ENCODE results near the gene PPFIA2. TPM values are rescaled to one million over a fixed set of nuclear protein-coding genes. Genes with fewer than 3 reads are reported as not detected.

Gene PPFIA2
- total RNA-seq, 2 donors from 2014 or later, result not detected

- peaks cover 7% of the 10 kb centered on the region for H3K36me3 Mint-ChIP-seq
- no peak overlapping the region for H3K27ac Mint-ChIP-seq
- DNase-seq (ENCODE audit: low spot score) (no peak), ATAC-seq (no peak)
- peaks cover 12% of the 10 kb centered on the region for H3K9me3 Mint-ChIP-seq
- no peak overlapping the region for H3K4me3 Mint-ChIP-seq
- no peaks in the 10 kb centered on the region for H3K27me3 Mint-ChIP-seq
- H3K4me1 Mint-ChIP-seq (ENCODE audit: low read depth in 2 of 2), result no peaks in the 10 kb centered on the region
Observed at GRCh38 chr12:81416571-81416970, 342.6 kb downstream of the PPFIA2 start.

GRCh38 chr12:81414441-81414840, 344.7 kb downstream of the PPFIA2 start:
- DNase-seq (ENCODE audit: low spot score) (no peak), ATAC-seq (no peak)
- no peak overlapping the region for H3K27ac Mint-ChIP-seq
- no peaks in the 10 kb centered on the region for H3K27me3 Mint-ChIP-seq
- no peak overlapping the region for H3K4me3 Mint-ChIP-seq
- H3K4me1 Mint-ChIP-seq (ENCODE audit: low read depth in 2 of 2), result no peaks in the 10 kb centered on the region
- H3K36me3 Mint-ChIP-seq, result no peaks in the 10 kb centered on the region
- H3K9me3 Mint-ChIP-seq, result peaks cover 11% of the 10 kb centered on the region

GRCh38 chr12:81412940-81413339, 346.2 kb downstream of the PPFIA2 start:
- Mint-ChIP-seq H3K9me3 (peaks cover 11% of the 10 kb centered on the region), H3K4me3 (no peak overlapping the region), H3K27me3 (no peaks in the 10 kb centered on the region), H3K36me3 (no peaks in the 10 kb centered on the region), H3K27ac (no peak overlapping the region), H3K4me1 (ENCODE audit: low read depth in 2 of 2) (no peaks in the 10 kb centered on the region)
- DNase-seq (ENCODE audit: low spot score), result no peak
- ATAC-seq, result no peak

GRCh38 chr12:81403348-81403747, 355.8 kb downstream of the PPFIA2 start:
- Mint-ChIP-seq H3K27me3 (no peaks in the 10 kb centered on the region), H3K27ac (no peak overlapping the region), H3K4me1 (ENCODE audit: low read depth in 2 of 2) (no peaks in the 10 kb centered on the region), H3K9me3 (peaks cover 11% of the 10 kb centered on the region), H3K4me3 (no peak overlapping the region), H3K36me3 (peaks cover 5% of the 10 kb centered on the region)
- no peak for ATAC-seq
- DNase-seq (ENCODE audit: low spot score), result no peak

GRCh38 chr12:81401241-81401640, 357.9 kb downstream of the PPFIA2 start:
- Mint-ChIP-seq H3K36me3 (no peaks in the 10 kb centered on the region), H3K4me1 (ENCODE audit: low read depth in 2 of 2) (no peaks in the 10 kb centered on the region), H3K27ac (no peak overlapping the region), H3K9me3 (peaks cover 8% of the 10 kb centered on the region), H3K27me3 (no peaks in the 10 kb centered on the region), H3K4me3 (no peak overlapping the region)
- ATAC-seq (no peak), DNase-seq (ENCODE audit: low spot score) (no peak)

GRCh38 chr12:81400024-81400423, 359.1 kb downstream of the PPFIA2 start:
- no peak overlapping the region for H3K4me3 Mint-ChIP-seq
- H3K27ac Mint-ChIP-seq, result no peak overlapping the region
- H3K4me1 Mint-ChIP-seq (ENCODE audit: low read depth in 2 of 2), result no peaks in the 10 kb centered on the region
- peaks cover 10% of the 10 kb centered on the region for H3K9me3 Mint-ChIP-seq
- no peaks in the 10 kb centered on the region for H3K36me3 Mint-ChIP-seq
- H3K27me3 Mint-ChIP-seq, result no peaks in the 10 kb centered on the region
- DNase-seq (ENCODE audit: low spot score) (no peak), ATAC-seq (no peak)

- DNase-seq (ENCODE audit: low spot score) (no peak), ATAC-seq (no peak)
- Mint-ChIP-seq H3K27ac (no peak overlapping the region), H3K4me1 (ENCODE audit: low read depth in 2 of 2) (no peaks in the 10 kb centered on the region), H3K4me3 (no peak overlapping the region), H3K27me3 (no peaks in the 10 kb centered on the region), H3K9me3 (peaks cover 11% of the 10 kb centered on the region), H3K36me3 (no peaks in the 10 kb centered on the region)
Observed at GRCh38 chr12:81395431-81395830, 363.7 kb downstream of the PPFIA2 start.

- Mint-ChIP-seq H3K27me3 (no peaks in the 10 kb centered on the region), H3K4me3 (no peak overlapping the region), H3K36me3 (no peaks in the 10 kb centered on the region), H3K9me3 (peaks cover 13% of the 10 kb centered on the region), H3K27ac (no peak overlapping the region), H3K4me1 (ENCODE audit: low read depth in 2 of 2) (no peaks in the 10 kb centered on the region)
- no peak for DNase-seq (ENCODE audit: low spot score)
- ATAC-seq, result no peak
Observed at GRCh38 chr12:81389550-81390099, 369.5 kb downstream of the PPFIA2 start.

GRCh38 chr12:81386101-81386500, 373.0 kb downstream of the PPFIA2 start:
- ATAC-seq (no peak), DNase-seq (ENCODE audit: low spot score) (no peak)
- Mint-ChIP-seq H3K4me1 (ENCODE audit: low read depth in 2 of 2) (no peaks in the 10 kb centered on the region), H3K9me3 (peaks cover 8% of the 10 kb centered on the region), H3K36me3 (no peaks in the 10 kb centered on the region), H3K27me3 (no peaks in the 10 kb centered on the region), H3K27ac (no peak overlapping the region), H3K4me3 (no peak overlapping the region)

GRCh38 chr12:81381951-81382350, 377.2 kb downstream of the PPFIA2 start:
- Mint-ChIP-seq H3K27me3 (no peaks in the 10 kb centered on the region), H3K27ac (no peak overlapping the region), H3K4me3 (no peak overlapping the region), H3K9me3 (peaks cover 10% of the 10 kb centered on the region), H3K4me1 (ENCODE audit: low read depth in 2 of 2) (no peaks in the 10 kb centered on the region), H3K36me3 (no peaks in the 10 kb centered on the region)
- DNase-seq (ENCODE audit: low spot score) (no peak), ATAC-seq (no peak)

- no peaks in the 10 kb centered on the region for H3K36me3 Mint-ChIP-seq
- no peak for ATAC-seq
- H3K27ac Mint-ChIP-seq, result no peak overlapping the region
- no peaks in the 10 kb centered on the region for H3K4me1 Mint-ChIP-seq (ENCODE audit: low read depth in 2 of 2)
- H3K9me3 Mint-ChIP-seq, result peaks cover 5% of the 10 kb centered on the region
- H3K27me3 Mint-ChIP-seq, result no peaks in the 10 kb centered on the region
- no peak overlapping the region for H3K4me3 Mint-ChIP-seq
- DNase-seq (ENCODE audit: low spot score), result no peak
Observed at GRCh38 chr12:81378601-81379285, 380.4 kb downstream of the PPFIA2 start.

GRCh38 chr12:81377771-81378170, 381.4 kb downstream of the PPFIA2 start:
- Mint-ChIP-seq H3K27me3 (no peaks in the 10 kb centered on the region), H3K9me3 (peaks cover 5% of the 10 kb centered on the region), H3K4me3 (no peak overlapping the region), H3K4me1 (ENCODE audit: low read depth in 2 of 2) (no peaks in the 10 kb centered on the region), H3K27ac (no peak overlapping the region), H3K36me3 (no peaks in the 10 kb centered on the region)
- ATAC-seq (no peak), DNase-seq (ENCODE audit: low spot score) (no peak)

GRCh38 chr12:81375969-81376368, 383.2 kb downstream of the PPFIA2 start:
- Mint-ChIP-seq H3K27me3 (no peaks in the 10 kb centered on the region), H3K4me3 (no peak overlapping the region), H3K9me3 (peaks cover 5% of the 10 kb centered on the region), H3K36me3 (no peaks in the 10 kb centered on the region), H3K27ac (no peak overlapping the region), H3K4me1 (ENCODE audit: low read depth in 2 of 2) (no peaks in the 10 kb centered on the region)
- DNase-seq (ENCODE audit: low spot score) (no peak), ATAC-seq (no peak)

- H3K36me3 Mint-ChIP-seq, result no peaks in the 10 kb centered on the region
Observed at GRCh38 chr12:81370456-81370855, 388.7 kb downstream of the PPFIA2 start.

GRCh38 chr12:81369175-81369574, 390.0 kb downstream of the PPFIA2 start:
- Mint-ChIP-seq H3K4me1 (ENCODE audit: low read depth in 2 of 2) (no peaks in the 10 kb centered on the region), H3K27me3 (no peaks in the 10 kb centered on the region)

More at GRCh38 chr12:81370456-81370855, 388.7 kb downstream of the PPFIA2 start:
- Mint-ChIP-seq H3K27me3 (no peaks in the 10 kb centered on the region), H3K4me1 (ENCODE audit: low read depth in 2 of 2) (no peaks in the 10 kb centered on the region), H3K9me3 (peaks cover 7% of the 10 kb centered on the region), H3K27ac (no peak overlapping the region), H3K4me3 (no peak overlapping the region)
- no peak for DNase-seq (ENCODE audit: low spot score)
- ATAC-seq, result no peak

More at GRCh38 chr12:81369175-81369574, 390.0 kb downstream of the PPFIA2 start:
- peaks cover 7% of the 10 kb centered on the region for H3K9me3 Mint-ChIP-seq
- DNase-seq (ENCODE audit: low spot score) (no peak), ATAC-seq (no peak)
- H3K36me3 Mint-ChIP-seq, result no peaks in the 10 kb centered on the region
- no peak overlapping the region for H3K27ac Mint-ChIP-seq
- H3K4me3 Mint-ChIP-seq, result no peak overlapping the region

Data from natural killer cell treated with Interleukin-12 subunit alpha and Interleukin-12 subunit beta and Interleukin-15 and Interleukin-18, amount 100 ng/mL, for 72 hours (primary cell).